ENCODE results near the gene ASCC1. TPM values are rescaled to one million over a fixed set of nuclear protein-coding genes. Genes with fewer than 3 reads are reported as not detected.

ASCC1 gene
- polyA plus RNA-seq, 4 donors: 9.2 to 21.3 (median 16.1) TPM

- Histone ChIP-seq H3K27me3 (ENCODE audit: control insufficient read depth in 3 of 3, insufficient read depth in 3 of 3, low read length in 3 of 3) (no peaks in the 10 kb centered on the region), H3K4me3 (ENCODE audit: low read depth in 1 of 3, low read length in 3 of 3) (peak overlapping the region in 2 of 3 donors; percentile 48 to 75), H3K4me1 (ENCODE audit: control insufficient read depth in 3 of 3, insufficient read depth in 2 of 3, low read depth in 1 of 3, low read length in 2 of 3) (peaks cover 5 to 38% (median 22%) of the 10 kb centered on the region in 3 donors), H3K27ac (ENCODE audit: low read depth in 1 of 3, low read length in 2 of 3) (peak overlapping the region; percentile 81 to 96 (median 96)), H3K36me3 (ENCODE audit: control insufficient read depth in 3 of 3, insufficient read depth in 2 of 3, low read depth in 1 of 3, low read length in 3 of 3) (no peaks in the 10 kb centered on the region), H3K9me3 (ENCODE audit: control insufficient read depth in 2 of 2, insufficient read depth in 1 of 2, low read depth in 1 of 2, low read length in 1 of 2) (no peaks in the 10 kb centered on the region)
- DNase-seq (peak; percentile 85 to 95), FAIRE-seq (no peak)
- WGBS, 3 donors: 7 to 10% (median 9%) methylated on average over 16 to 19 of the region's 19 CpGs
Observed at GRCh38 chr10:72260239-72260975, 44.3 kb upstream of the ASCC1 start.

- FAIRE-seq: no peak
- H3K4me1 ChIP-seq (ENCODE audit: control insufficient read depth in 3 of 3, insufficient read depth in 2 of 3, low read depth in 1 of 3, low read length in 2 of 3): peaks cover 5 to 46% (median 28%) of the 10 kb centered on the region in 3 donors
Observed at GRCh38 chr10:72259491-72260238, 43.6 kb upstream of the ASCC1 start.

GRCh38 chr10:72258617-72259016, 42.5 kb upstream of the ASCC1 start:
- WGBS, 3 donors: 96 to 99% (median 98%) methylated on average over 4 of the region's 4 CpGs
- DNase-seq: no peak
- FAIRE-seq: no peak
- no peak overlapping the region for H3K4me3 ChIP-seq (ENCODE audit: low read depth in 1 of 3, low read length in 3 of 3)
- no peaks in the 10 kb centered on the region for H3K9me3 ChIP-seq (ENCODE audit: control insufficient read depth in 2 of 2, insufficient read depth in 1 of 2, low read depth in 1 of 2, low read length in 1 of 2)
- peaks cover 7 to 47% (median 29%) of the 10 kb centered on the region in 3 donors for H3K4me1 ChIP-seq (ENCODE audit: control insufficient read depth in 3 of 3, insufficient read depth in 2 of 3, low read depth in 1 of 3, low read length in 2 of 3)
- peak overlapping the region in 1 of 3 donors; percentile 5 for H3K27ac ChIP-seq (ENCODE audit: low read depth in 1 of 3, low read length in 2 of 3)
- no peaks in the 10 kb centered on the region for H3K36me3 ChIP-seq (ENCODE audit: control insufficient read depth in 3 of 3, insufficient read depth in 2 of 3, low read depth in 1 of 3, low read length in 3 of 3)
- no peaks in the 10 kb centered on the region for H3K27me3 ChIP-seq (ENCODE audit: control insufficient read depth in 3 of 3, insufficient read depth in 3 of 3, low read length in 3 of 3)

More at GRCh38 chr10:72259491-72260238, 43.6 kb upstream of the ASCC1 start:
- H3K27ac ChIP-seq (ENCODE audit: low read depth in 1 of 3, low read length in 2 of 3): peak overlapping the region; percentile 81 to 96 (median 96)
- no peaks in the 10 kb centered on the region for H3K36me3 ChIP-seq (ENCODE audit: control insufficient read depth in 3 of 3, insufficient read depth in 2 of 3, low read depth in 1 of 3, low read length in 3 of 3)
- no peaks in the 10 kb centered on the region for H3K9me3 ChIP-seq (ENCODE audit: control insufficient read depth in 2 of 2, insufficient read depth in 1 of 2, low read depth in 1 of 2, low read length in 1 of 2)
- DNase-seq: no peak
- no peak overlapping the region for H3K4me3 ChIP-seq (ENCODE audit: low read depth in 1 of 3, low read length in 3 of 3)
- H3K27me3 ChIP-seq (ENCODE audit: control insufficient read depth in 3 of 3, insufficient read depth in 3 of 3, low read length in 3 of 3): no peaks in the 10 kb centered on the region
- WGBS, 3 donors: 47 to 68% (median 58%) methylated on average over 5 of the region's 5 CpGs

- no peaks in the 10 kb centered on the region for H3K9me3 ChIP-seq (ENCODE audit: control insufficient read depth in 2 of 2, insufficient read depth in 1 of 2, low read depth in 1 of 2, low read length in 1 of 2)
- peak overlapping the region in 1 of 3 donors; percentile 36 for H3K27ac ChIP-seq (ENCODE audit: low read depth in 1 of 3, low read length in 2 of 3)
- H3K27me3 ChIP-seq (ENCODE audit: control insufficient read depth in 3 of 3, insufficient read depth in 3 of 3, low read length in 3 of 3): no peaks in the 10 kb centered on the region
- no peaks in the 10 kb centered on the region for H3K36me3 ChIP-seq (ENCODE audit: control insufficient read depth in 3 of 3, insufficient read depth in 2 of 3, low read depth in 1 of 3, low read length in 3 of 3)
- H3K4me1 ChIP-seq (ENCODE audit: control insufficient read depth in 3 of 3, insufficient read depth in 2 of 3, low read depth in 1 of 3, low read length in 2 of 3): peaks cover 7 to 39% (median 29%) of the 10 kb centered on the region in 3 donors
- FAIRE-seq: no peak
- 69 to 81% (median 81%) methylated on average over 8 of the region's 8 CpGs for WGBS, 3 donors
- no peak overlapping the region for H3K4me3 ChIP-seq (ENCODE audit: low read depth in 1 of 3, low read length in 3 of 3)
- no peak for DNase-seq
Observed at GRCh38 chr10:72257051-72257892, 41.2 kb upstream of the ASCC1 start.

GRCh38 chr10:72255977-72256729, 40.1 kb upstream of the ASCC1 start:
- FAIRE-seq: no peak
- 92 to 96% (median 92%) methylated on average over 6 of the region's 6 CpGs for WGBS, 3 donors

GRCh38 chr10:72254813-72255568, 38.9 kb upstream of the ASCC1 start:
- no peak for FAIRE-seq

More at GRCh38 chr10:72255977-72256729, 40.1 kb upstream of the ASCC1 start:
- H3K36me3 ChIP-seq (ENCODE audit: control insufficient read depth in 3 of 3, insufficient read depth in 2 of 3, low read depth in 1 of 3, low read length in 3 of 3): no peaks in the 10 kb centered on the region
- H3K27me3 ChIP-seq (ENCODE audit: control insufficient read depth in 3 of 3, insufficient read depth in 3 of 3, low read length in 3 of 3): no peaks in the 10 kb centered on the region
- H3K9me3 ChIP-seq (ENCODE audit: control insufficient read depth in 2 of 2, insufficient read depth in 1 of 2, low read depth in 1 of 2, low read length in 1 of 2): no peaks in the 10 kb centered on the region
- DNase-seq: no peak
- H3K4me3 ChIP-seq (ENCODE audit: low read depth in 1 of 3, low read length in 3 of 3): no peak overlapping the region
- peaks cover 7 to 30% (median 22%) of the 10 kb centered on the region in 3 donors for H3K4me1 ChIP-seq (ENCODE audit: control insufficient read depth in 3 of 3, insufficient read depth in 2 of 3, low read depth in 1 of 3, low read length in 2 of 3)
- H3K27ac ChIP-seq (ENCODE audit: low read depth in 1 of 3, low read length in 2 of 3): peak overlapping the region in 1 of 3 donors; percentile 52

GRCh38 chr10:72253578-72253977, 37.5 kb upstream of the ASCC1 start:
- FAIRE-seq: no peak
- Histone ChIP-seq H3K27ac (ENCODE audit: low read depth in 1 of 3, low read length in 2 of 3) (peak overlapping the region in 1 of 3 donors; percentile 6), H3K9me3 (ENCODE audit: control insufficient read depth in 2 of 2, insufficient read depth in 1 of 2, low read depth in 1 of 2, low read length in 1 of 2) (no peaks in the 10 kb centered on the region), H3K4me1 (ENCODE audit: control insufficient read depth in 3 of 3, insufficient read depth in 2 of 3, low read depth in 1 of 3, low read length in 2 of 3) (peaks cover 4 to 19% (median 14%) of the 10 kb centered on the region in 3 donors), H3K36me3 (ENCODE audit: control insufficient read depth in 3 of 3, insufficient read depth in 2 of 3, low read depth in 1 of 3, low read length in 3 of 3) (no peaks in the 10 kb centered on the region), H3K4me3 (ENCODE audit: low read depth in 1 of 3, low read length in 3 of 3) (no peak overlapping the region), H3K27me3 (ENCODE audit: control insufficient read depth in 3 of 3, insufficient read depth in 3 of 3, low read length in 3 of 3) (no peaks in the 10 kb centered on the region)
- 88 to 93% (median 89%) methylated on average over 7 of the region's 7 CpGs for WGBS, 3 donors
- DNase-seq: no peak

More at GRCh38 chr10:72254813-72255568, 38.9 kb upstream of the ASCC1 start:
- H3K27me3 ChIP-seq (ENCODE audit: control insufficient read depth in 3 of 3, insufficient read depth in 3 of 3, low read length in 3 of 3): no peaks in the 10 kb centered on the region
- WGBS, 3 donors: 13 to 19% (median 14%) methylated on average over 15 of the region's 15 CpGs
- no peaks in the 10 kb centered on the region for H3K36me3 ChIP-seq (ENCODE audit: control insufficient read depth in 3 of 3, insufficient read depth in 2 of 3, low read depth in 1 of 3, low read length in 3 of 3)
- no peaks in the 10 kb centered on the region for H3K9me3 ChIP-seq (ENCODE audit: control insufficient read depth in 2 of 2, insufficient read depth in 1 of 2, low read depth in 1 of 2, low read length in 1 of 2)
- peak overlapping the region; percentile 63 to 93 (median 71) for H3K27ac ChIP-seq (ENCODE audit: low read depth in 1 of 3, low read length in 2 of 3)
- peaks cover 3 to 19% (median 19%) of the 10 kb centered on the region in 3 donors for H3K4me1 ChIP-seq (ENCODE audit: control insufficient read depth in 3 of 3, insufficient read depth in 2 of 3, low read depth in 1 of 3, low read length in 2 of 3)
- H3K4me3 ChIP-seq (ENCODE audit: low read depth in 1 of 3, low read length in 3 of 3): no peak overlapping the region
- DNase-seq: peak; percentile 74 to 89

Measured in small intestine (tissue), 7 donors.